Thoracic aorta (tissue), 2 donors: ENCODE data around the gene LRRC8E. TPM values are rescaled to one million over a fixed set of nuclear protein-coding genes. Genes with fewer than 3 reads are reported as not detected.

ENCODE experiments used
- ATAC-seq: fragments of 150-250 bp; one replicate; pipeline ENCODE4 v1.8.0; 2017; ENCODE audit warnings: low read depth; ENCODE audit not compliant: insufficient number of reproducible peaks, low FRiP score
- DNase-seq: peaks from one replicate; pipeline ENCODE4 v3.0.0-alpha.2; 2020; ENCODE audit warnings: low spot score
- H3K27ac ChIP-seq, 2 donors: fragments of 200-600 bp; sonication (generic); 1 replicate in 1 of 2; 2 replicates in 1 of 2; pipeline ENCODE4 v1.5.1; 2016; ENCODE audit warnings: mild to moderate bottlenecking in 2 of 2, moderate library complexity in 2 of 2
- H3K27me3 ChIP-seq: fragments of 200-600 bp; sonication (generic); replicated peaks from 2 replicates; pipeline ENCODE4 v1.6.0; 2016; ENCODE audit warnings: mild to moderate bottlenecking; ENCODE audit not compliant: insufficient read depth
- H3K36me3 ChIP-seq: fragments of 200-600 bp; sonication (generic); one replicate; pipeline ENCODE4 v1.5.1; 2016
- H3K4me1 ChIP-seq, 2 donors: fragments of 200-600 bp; sonication (generic); 1 replicate in 1 of 2; 2 replicates in 1 of 2; pipeline versions ENCODE4 v1.5.1 to v1.6.0; 2016; ENCODE audit warnings: low read depth in 2 of 2, mild to moderate bottlenecking in 1 of 2; ENCODE audit not compliant: control insufficient read depth in 1 of 2
- H3K4me3 ChIP-seq: fragments of 200-600 bp; sonication (generic); 2 replicates; pipeline ENCODE4 v1.5.1; 2016; ENCODE audit warnings: mild to moderate bottlenecking
- H3K9me3 ChIP-seq: fragments of 200-600 bp; sonication (generic); 2 replicates; pipeline ENCODE4 v1.5.1; 2016
- CTCF ChIP-seq: fragments of 200-600 bp; sonication (generic); IDR thresholded peaks from one replicate; pipeline ENCODE4 v1.5.1; 2019; ENCODE audit warnings: antibody characterized with exemption
- total RNA-seq, 2 donors: library from RNA; depleted of rRNA; stranded (reverse); fragments of >200 nt; gene quantifications; one replicate each; pipeline versions ENCODE4 v1.1.0 to v1.2.3, GENCODE V29; 2016

Gene LRRC8E
- total RNA-seq, 2 donors from 2014 or later = 0.14 TPM; not detected in 1

GRCh38 chr19:7941895-7942596, 53.7 kb downstream of the LRRC8E start:
- Histone ChIP-seq H3K9me3 (no peaks in the 10 kb centered on the region), H3K4me3 (peak overlapping the region; percentile 84), H3K36me3 (peaks cover 27% of the 10 kb centered on the region), H3K4me1 (peaks cover 11 to 19% of the 10 kb centered on the region in 2 donors), H3K27me3 (no peaks in the 10 kb centered on the region), H3K27ac (no peak overlapping the region)
- DNase-seq = no peak
- no peak for ATAC-seq
- no peak for TF ChIP-seq CTCF

GRCh38 chr19:7942981-7943443, 54.7 kb downstream of the LRRC8E start:
- Histone ChIP-seq H3K4me1 (peaks cover 11 to 19% of the 10 kb centered on the region in 2 donors), H3K36me3 (peaks cover 17% of the 10 kb centered on the region), H3K9me3 (no peaks in the 10 kb centered on the region), H3K27ac (peak overlapping the region; percentile 91 to 96), H3K27me3 (no peaks in the 10 kb centered on the region), H3K4me3 (peak overlapping the region; percentile 84)
- ATAC-seq = no peak
- TF ChIP-seq CTCF = no peak
- no peak for DNase-seq

- Histone ChIP-seq H3K4me3 (peak within 1 kb of the TSS; percentile 84), H3K36me3 (peaks cover 12% of the 10 kb centered on the region), H3K27me3 (no peaks in the 10 kb centered on the region), H3K27ac (peak within 1 kb of the TSS; percentile 91 to 96), H3K9me3 (no peaks in the 10 kb centered on the region), H3K4me1 (peaks cover 11 to 19% of the 10 kb centered on the region in 2 donors)
- DNase-seq (peak; percentile 95), ATAC-seq (peak; percentile 100)
- no peak for TF ChIP-seq CTCF
These were observed 55.3 kb downstream of the LRRC8E start, which contains the start of gene TIMM44 for GRCh38 chr19:7943444-7944176. Gene TIMM44, minus strand, starts transcription at chr19:7943666. Its CDS starts 15 bp downstream, at chr19:7943651.

GRCh38 chr19:7944177-7944761, 56.0 kb downstream of the LRRC8E start:
- TF ChIP-seq CTCF = peak; percentile 84
- H3K27me3 ChIP-seq = no peaks in the 10 kb centered on the region
- H3K27ac ChIP-seq = peak overlapping the region; percentile 59 to 80
- H3K4me1 ChIP-seq = peaks cover 11 to 19% of the 10 kb centered on the region in 2 donors
- peak; percentile 34 for ATAC-seq
- no peaks in the 10 kb centered on the region for H3K9me3 ChIP-seq
- peaks cover 12% of the 10 kb centered on the region for H3K36me3 ChIP-seq
- peak overlapping the region; percentile 84 for H3K4me3 ChIP-seq
- DNase-seq = peak; percentile 82

GRCh38 chr19:7947939-7948338, 59.6 kb downstream of the LRRC8E start:
- no peaks in the 10 kb centered on the region for H3K9me3 ChIP-seq
- no peak for ATAC-seq
- no peak for DNase-seq
- H3K36me3 ChIP-seq = no peaks in the 10 kb centered on the region
- H3K27ac ChIP-seq = no peak overlapping the region
- TF ChIP-seq CTCF = no peak
- no peaks in the 10 kb centered on the region for H3K27me3 ChIP-seq
- H3K4me3 ChIP-seq = no peak overlapping the region
- peaks cover 0 to 1% of the 10 kb centered on the region in 2 donors for H3K4me1 ChIP-seq
